Memory B cell (primary cell): Measurements from ENCODE around the gene DCAF5.
"Not testable (repeated sequence)": the region's sequence is repeated elsewhere in the genome, so short reads cannot be mapped to it uniquely, and the experiment has no call there.

ENCODE experiments used
- ATAC-seq: fragments of 150-1000 bp; cut with Tn5 transposase; 2 replicates; pipeline ENCODE4 v1.10.0; 2021; ENCODE audit warnings: low read depth, mild to moderate bottlenecking, moderate library complexity
- DNase-seq, 2 donors: peaks; one replicate each; pipeline ENCODE4 v3.0.0; 2022; ENCODE audit warnings: low spot score in 2 of 2
- H3K27ac Mint-ChIP-seq: one replicate; pipeline ENCODE4 v1.8.0; 2022; ENCODE audit warnings: mild to moderate bottlenecking, moderate library complexity, mixed read lengths
- H3K27me3 Mint-ChIP-seq: one replicate; pipeline ENCODE4 v1.8.0; 2022; ENCODE audit warnings: mixed read lengths
- H3K36me3 Mint-ChIP-seq: one replicate; pipeline ENCODE4 v1.8.0; 2022; ENCODE audit warnings: mild to moderate bottlenecking, mixed read lengths
- H3K4me1 Mint-ChIP-seq: one replicate; pipeline ENCODE4 v1.8.0; 2022; ENCODE audit warnings: mixed read lengths
- H3K4me3 Mint-ChIP-seq: one replicate; pipeline ENCODE4 v1.8.0; 2022; ENCODE audit warnings: mild to moderate bottlenecking, moderate library complexity, mixed read lengths
- H3K9me3 Mint-ChIP-seq: one replicate; pipeline ENCODE4 v1.8.0; 2022; ENCODE audit warnings: mixed read lengths

The DCAF5 gene

DNA sequence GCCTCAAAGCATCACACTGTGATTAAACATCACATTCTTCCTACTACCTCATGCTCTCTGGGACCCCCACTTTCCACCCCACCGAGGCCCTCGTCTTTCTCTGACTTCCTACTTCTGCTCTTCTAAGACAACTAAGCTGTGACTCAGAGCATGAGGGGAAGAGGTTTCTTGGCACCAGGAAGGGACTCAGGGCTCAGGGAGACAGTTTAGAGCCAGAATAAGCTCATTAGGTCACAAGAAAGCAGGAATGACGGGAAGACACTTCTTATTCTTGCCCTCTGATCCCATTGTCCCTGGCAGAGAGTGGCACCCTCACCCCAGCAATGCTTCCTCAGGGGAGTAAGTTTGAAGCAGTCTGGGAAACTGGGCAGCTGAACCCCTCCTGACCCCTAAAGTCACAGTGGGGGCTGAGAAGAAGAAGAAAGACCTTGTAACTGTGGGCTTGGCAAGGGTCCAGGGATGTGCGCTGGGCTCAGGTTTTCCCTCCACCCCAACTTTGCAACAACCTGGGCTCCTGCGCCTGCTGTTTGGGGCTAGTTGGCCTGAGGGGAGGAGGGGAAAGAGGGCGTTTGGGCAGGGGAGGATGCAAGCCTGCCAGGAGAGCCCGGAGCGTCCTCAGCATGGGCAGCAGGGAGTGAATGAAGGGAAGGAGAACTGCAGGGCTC, 109.2 kb downstream of the DCAF5 start:
- no peak for ATAC-seq
- Mint-ChIP-seq H3K9me3 (no peaks in the 10 kb centered on the region), H3K36me3 (no peaks in the 10 kb centered on the region), H3K4me3 (no peak overlapping the region), H3K27ac (no peak overlapping the region), H3K4me1 (no peaks in the 10 kb centered on the region), H3K27me3 (peaks cover 11% of the 10 kb centered on the region)
- no peak for DNase-seq

DNA sequence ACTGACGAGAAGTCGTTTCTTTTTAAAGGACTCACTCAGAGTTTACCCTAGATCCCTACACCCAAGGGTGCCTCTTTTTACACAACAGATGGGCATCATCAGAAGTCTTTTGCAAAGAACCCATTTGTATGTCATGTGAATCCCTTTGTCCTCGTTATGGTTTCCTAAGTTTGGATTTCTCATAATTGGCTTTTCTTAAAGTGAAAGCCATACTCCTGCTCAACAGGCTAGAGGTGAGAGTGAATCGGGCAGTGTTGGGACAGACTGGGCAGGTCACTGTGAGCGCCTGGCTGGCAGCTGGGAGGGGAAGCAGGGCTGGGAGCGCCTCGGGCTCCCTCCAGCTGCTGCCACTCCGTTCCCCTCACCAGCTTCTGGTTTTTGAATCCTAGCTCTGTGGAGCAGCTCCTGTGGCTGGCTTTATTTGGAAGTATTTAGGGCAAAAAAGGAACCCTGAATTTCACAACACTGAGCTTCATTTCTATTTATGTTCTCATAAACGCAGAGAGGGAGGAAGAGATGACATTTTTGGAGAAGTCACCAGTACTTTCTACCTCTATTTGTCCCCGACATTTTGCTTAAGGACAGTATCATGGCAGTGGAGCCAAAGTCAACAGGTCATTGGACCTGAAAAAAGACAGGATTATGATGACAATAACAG, 110.0 kb downstream of the DCAF5 start:
- H3K4me3 Mint-ChIP-seq: no peak overlapping the region
- no peak for DNase-seq
- no peaks in the 10 kb centered on the region for H3K4me1 Mint-ChIP-seq
- H3K27me3 Mint-ChIP-seq: peaks cover 13% of the 10 kb centered on the region
- no peaks in the 10 kb centered on the region for H3K36me3 Mint-ChIP-seq
- ATAC-seq: no peak
- H3K9me3 Mint-ChIP-seq: no peaks in the 10 kb centered on the region
- no peak overlapping the region for H3K27ac Mint-ChIP-seq

DNA sequence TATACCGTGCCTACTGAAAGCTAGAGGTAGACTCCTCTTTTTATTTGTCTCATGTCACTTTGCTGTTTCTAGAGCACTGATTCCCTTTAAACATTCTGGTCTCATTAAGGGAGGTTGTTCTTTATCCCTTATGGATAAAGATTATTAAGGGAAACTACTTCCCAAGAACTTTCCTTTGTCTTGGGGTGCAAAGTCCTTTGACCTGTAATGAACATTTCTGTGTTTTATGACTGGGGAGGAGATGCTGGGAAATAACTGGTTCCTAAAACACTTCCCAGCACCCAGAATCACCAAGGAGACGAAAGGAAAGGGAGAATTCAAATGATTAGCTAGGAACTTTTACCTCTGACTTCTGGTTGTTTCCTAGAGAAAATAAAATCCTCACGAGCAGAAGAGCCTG, 110.6 kb downstream of the DCAF5 start:
- Mint-ChIP-seq H3K4me1 (no peaks in the 10 kb centered on the region), H3K27ac (no peak overlapping the region), H3K4me3 (no peak overlapping the region), H3K36me3 (no peaks in the 10 kb centered on the region), H3K27me3 (peaks cover 13% of the 10 kb centered on the region), H3K9me3 (no peaks in the 10 kb centered on the region)
- ATAC-seq (no peak), DNase-seq (no peak)

DNA sequence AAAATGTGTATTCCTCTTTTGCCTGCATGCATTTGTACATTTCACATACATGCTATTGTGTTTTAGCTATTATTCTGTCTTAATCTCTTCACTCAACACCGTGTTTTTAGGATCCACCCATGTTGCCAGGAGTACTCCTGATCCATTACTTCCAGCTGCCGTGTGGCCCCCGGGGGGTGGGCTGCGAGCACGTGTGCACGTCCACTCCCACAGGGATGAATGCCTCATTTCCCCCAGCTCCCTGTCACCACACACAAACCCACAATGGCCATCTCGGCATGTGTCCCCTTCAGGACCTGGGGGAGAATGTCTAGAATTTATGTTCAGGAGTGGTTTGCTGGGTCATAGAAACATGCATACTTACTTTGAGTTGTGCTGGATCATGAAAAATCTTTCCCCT, 111.1 kb downstream of the DCAF5 start:
- no peak for DNase-seq
- ATAC-seq: no peak
- no peaks in the 10 kb centered on the region for H3K36me3 Mint-ChIP-seq
- no peak overlapping the region for H3K4me3 Mint-ChIP-seq
- peaks cover 14% of the 10 kb centered on the region for H3K27me3 Mint-ChIP-seq
- no peaks in the 10 kb centered on the region for H3K4me1 Mint-ChIP-seq
- H3K9me3 Mint-ChIP-seq: no peaks in the 10 kb centered on the region
- H3K27ac Mint-ChIP-seq: no peak overlapping the region

DNA sequence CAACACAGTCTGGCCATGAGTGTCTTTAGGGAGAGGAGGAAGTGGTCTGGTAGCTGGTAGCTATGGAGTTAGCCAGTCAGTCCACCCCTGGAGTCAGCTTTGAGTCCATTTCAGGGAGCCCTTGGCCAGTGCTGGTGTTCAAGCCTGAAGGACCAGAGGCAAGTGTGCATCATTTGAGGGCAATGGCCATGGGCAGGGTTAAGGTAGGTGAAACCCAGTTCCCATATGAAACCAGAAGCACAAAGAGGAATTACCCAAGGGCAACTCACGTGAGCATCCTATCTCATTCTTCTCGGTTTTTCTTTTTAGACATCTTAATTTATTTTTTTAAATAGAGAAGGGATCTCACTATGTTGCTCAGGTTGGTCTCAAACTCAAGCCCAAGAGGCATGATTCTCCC, 112.6 kb downstream of the DCAF5 start:
- ATAC-seq (peak; percentile 32), DNase-seq (no peak)
- Mint-ChIP-seq H3K36me3 (no peaks in the 10 kb centered on the region), H3K4me3 (no peak overlapping the region), H3K27me3 (peaks cover 16% of the 10 kb centered on the region), H3K27ac (no peak overlapping the region), H3K4me1 (no peaks in the 10 kb centered on the region), H3K9me3 (no peaks in the 10 kb centered on the region)

DNA sequence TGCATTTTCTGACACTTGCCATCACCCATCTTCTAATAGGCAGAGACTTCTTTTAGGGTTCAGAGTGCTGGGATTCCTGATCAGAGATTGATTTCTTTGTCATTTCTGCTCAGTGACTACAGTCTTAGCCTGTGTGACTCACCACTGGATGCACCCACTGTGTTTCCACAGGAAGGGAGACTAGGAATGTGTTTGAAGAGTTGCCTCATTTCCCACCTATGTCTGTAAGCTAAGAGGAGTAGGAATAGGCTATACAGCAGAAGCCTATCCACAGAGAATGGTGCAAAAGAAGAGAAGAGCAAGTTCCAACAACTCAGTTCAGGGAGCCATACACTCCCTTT, 113.7 kb downstream of the DCAF5 start:
- Mint-ChIP-seq H3K4me1 (no peaks in the 10 kb centered on the region), H3K9me3 (no peaks in the 10 kb centered on the region), H3K4me3 (no peak overlapping the region), H3K36me3 (no peaks in the 10 kb centered on the region), H3K27ac (no peak overlapping the region), H3K27me3 (peaks cover 16% of the 10 kb centered on the region)
- no peak for ATAC-seq
- no peak for DNase-seq

DNA sequence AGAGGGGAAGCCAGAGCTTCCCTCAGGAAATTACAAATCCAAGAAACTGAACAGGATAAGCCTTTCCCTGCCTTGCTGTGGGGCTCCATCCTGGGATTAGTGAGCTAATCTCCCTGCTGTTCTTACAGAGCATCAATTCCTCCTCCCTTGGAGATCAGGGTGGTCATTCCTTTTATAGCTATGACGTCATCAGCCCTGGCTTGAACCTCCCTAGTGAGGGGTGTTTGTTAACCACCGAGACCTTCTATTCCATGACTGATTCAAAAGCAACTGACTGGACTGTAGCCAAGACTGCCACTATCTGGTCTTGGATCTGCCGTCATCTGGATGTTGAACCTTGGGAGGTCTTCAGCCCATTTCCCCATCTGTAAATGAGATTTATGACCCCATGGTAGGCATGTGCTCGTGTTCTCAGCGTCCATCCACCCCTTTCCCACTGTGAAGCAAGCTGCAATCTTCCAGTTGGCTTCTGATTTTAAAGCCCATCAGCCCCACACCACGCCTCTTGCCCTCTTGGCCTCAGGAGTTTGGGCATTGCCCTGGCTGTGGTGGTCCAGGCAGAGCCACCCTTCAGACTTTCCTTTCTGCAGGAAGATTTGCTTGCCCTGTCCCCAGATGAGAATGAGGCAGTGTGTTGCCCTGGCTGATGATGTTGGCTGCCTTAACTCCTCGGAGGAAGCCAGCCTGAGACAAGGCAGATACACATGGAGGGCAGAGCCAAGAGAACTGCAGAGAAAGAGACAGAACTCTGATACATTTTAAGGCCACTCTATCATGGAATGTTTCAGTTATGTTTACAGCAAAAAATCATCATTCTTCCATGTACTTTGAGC, 114.2 kb downstream of the DCAF5 start:
- ATAC-seq: no peak
- Mint-ChIP-seq H3K27me3 (peaks cover 13% of the 10 kb centered on the region), H3K9me3 (no peaks in the 10 kb centered on the region), H3K27ac (no peak overlapping the region), H3K4me1 (no peaks in the 10 kb centered on the region), H3K36me3 (no peaks in the 10 kb centered on the region), H3K4me3 (no peak overlapping the region)
- no peak for DNase-seq

DNA sequence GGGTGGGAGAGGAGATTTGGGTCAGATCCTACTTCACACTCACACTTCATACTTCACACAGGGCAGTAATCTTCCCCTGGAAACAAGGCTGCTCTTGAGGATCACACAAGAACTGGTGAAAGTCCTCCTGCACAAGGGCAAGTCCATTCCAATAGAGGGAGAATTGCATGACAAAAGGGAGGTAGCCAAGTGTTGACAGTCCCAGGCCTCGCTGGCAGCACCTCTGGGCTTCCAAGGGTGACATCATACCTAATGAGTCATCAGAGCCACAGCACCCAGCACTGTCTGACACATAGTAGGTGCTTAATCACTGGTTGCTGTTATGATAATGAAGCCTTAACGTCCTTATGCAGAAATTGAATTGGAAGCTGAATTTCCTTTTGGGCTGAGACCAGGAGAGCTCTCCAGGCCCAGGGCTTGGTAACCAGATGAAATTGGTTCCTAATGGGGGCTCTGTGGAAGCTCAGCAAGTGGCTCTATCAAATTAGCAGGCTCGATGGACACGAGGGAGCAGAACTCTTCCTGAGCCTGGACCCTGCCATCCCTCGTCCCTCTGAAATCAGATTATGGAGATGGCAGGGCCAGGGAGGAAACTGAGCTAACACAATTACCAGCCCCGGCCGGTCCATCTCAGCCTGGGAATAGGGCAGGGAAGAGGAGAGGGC, 115.0 kb downstream of the DCAF5 start:
- Mint-ChIP-seq H3K27me3 (peaks cover 11% of the 10 kb centered on the region), H3K9me3 (no peaks in the 10 kb centered on the region), H3K27ac (no peak overlapping the region), H3K36me3 (no peaks in the 10 kb centered on the region), H3K4me3 (no peak overlapping the region), H3K4me1 (no peaks in the 10 kb centered on the region)
- ATAC-seq (no peak), DNase-seq (no peak)

DNA sequence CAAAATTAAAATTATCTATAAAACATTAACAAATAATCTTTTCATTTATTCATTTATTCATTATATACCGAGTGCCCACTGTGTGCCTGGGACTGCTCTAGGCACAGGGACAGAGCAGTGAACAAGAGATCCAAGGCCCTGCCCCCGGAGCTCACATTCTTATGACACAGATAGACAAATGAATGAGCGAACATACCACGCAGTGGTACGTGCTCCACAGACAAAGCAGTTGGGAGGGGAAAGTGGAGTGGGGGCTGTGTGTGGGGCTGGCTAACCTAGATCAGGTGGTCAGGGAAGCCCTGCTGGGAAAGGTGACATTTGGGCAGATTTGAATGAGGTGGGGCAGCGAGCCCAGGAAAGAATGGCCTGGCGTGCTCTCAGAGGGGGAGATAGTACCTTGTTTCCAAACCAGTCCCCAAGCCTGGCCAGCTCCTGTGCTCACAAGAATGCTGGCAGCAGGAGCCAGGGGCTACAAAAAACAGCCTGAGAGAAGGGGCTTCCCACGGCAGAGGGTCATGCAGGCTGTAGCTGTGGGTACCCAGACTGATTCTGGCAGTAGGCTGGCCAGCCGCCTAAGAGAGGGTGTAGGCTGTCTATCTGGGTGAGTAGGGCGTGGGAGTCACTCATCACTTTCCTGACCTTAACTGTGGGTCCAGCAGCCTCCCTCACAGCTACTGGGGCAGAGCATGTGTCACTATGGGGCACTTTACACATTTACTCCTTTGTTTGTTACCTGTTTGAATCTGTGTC, 116.0 kb downstream of the DCAF5 start:
- no peak for ATAC-seq
- no peaks in the 10 kb centered on the region for H3K9me3 Mint-ChIP-seq
- no peak for DNase-seq
- no peaks in the 10 kb centered on the region for H3K36me3 Mint-ChIP-seq
- no peak overlapping the region for H3K4me3 Mint-ChIP-seq
- no peak overlapping the region for H3K27ac Mint-ChIP-seq
- H3K27me3 Mint-ChIP-seq: peaks cover 12% of the 10 kb centered on the region
- H3K4me1 Mint-ChIP-seq: no peaks in the 10 kb centered on the region

DNA sequence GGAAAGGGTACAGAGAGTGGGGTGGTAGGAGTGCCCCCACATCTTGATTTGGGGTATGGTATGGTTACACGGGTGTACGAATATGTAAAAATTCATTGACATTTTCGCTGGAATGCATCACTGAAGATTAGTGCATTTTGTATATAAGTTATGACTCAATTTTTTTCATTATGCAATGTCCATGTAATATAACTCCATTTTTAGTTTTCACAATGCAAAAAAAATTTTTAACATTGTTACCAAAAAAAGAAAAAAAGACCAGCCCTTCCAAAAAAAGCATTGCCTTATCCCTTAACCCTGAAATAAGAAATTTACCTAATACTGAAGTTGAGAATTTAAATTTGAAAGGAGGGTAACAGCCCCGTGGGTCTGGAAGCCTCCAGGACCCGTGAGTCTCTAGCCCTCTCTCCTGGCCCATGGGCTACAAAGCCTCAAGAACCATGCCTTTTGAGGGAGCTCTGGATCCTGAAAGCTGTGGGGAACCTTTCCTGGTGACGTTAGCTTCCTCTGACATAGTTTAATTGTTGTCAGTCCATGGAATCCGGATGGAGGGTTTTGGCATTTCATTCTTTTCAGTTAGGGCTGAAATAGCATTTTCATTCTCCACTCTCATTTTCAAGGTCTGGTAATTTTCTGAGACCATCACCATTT, 118.2 kb downstream of the DCAF5 start:
- Mint-ChIP-seq H3K4me1 (no peaks in the 10 kb centered on the region), H3K27ac (no peak overlapping the region), H3K9me3 (no peaks in the 10 kb centered on the region), H3K27me3 (peaks cover 9% of the 10 kb centered on the region), H3K36me3 (no peaks in the 10 kb centered on the region), H3K4me3 (no peak overlapping the region)
- DNase-seq: no peak
- no peak for ATAC-seq

DNA sequence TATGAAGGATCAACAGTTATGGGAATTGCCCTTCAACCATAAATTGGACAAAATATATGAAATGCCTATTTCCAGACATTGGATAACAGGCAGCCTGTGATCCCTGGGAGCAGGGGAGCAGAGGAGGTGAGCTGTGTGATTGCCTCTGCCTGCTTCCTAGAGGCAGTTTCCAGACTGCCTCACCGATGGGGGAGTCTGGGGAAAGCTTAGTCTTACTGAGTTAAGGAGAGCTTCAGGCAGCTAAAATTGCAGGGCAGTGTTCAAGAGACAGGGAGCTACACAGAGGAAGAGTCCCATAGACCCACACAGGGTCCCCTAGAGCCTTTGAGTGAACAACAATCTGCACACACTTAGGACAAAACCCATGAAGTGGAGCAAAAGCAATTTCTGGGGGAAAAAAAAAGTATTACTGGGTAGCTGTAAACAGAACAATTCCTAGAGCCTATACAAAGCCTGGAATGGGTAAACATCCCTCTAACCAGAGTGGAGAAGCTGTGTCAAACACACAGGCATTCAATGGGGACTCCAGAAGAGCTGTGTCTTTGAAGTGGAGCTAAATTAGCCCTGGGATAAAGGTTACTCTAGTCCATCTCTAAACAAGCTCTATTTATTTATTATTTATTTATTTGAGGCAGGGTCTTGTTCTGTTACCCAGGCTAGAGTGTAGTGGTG, 125.5 kb downstream of the DCAF5 start:
- no peak for ATAC-seq
- DNase-seq: no peak
- Mint-ChIP-seq H3K27me3 (peaks cover 13% of the 10 kb centered on the region), H3K4me3 (no peak overlapping the region), H3K27ac (no peak overlapping the region), H3K4me1 (no peaks in the 10 kb centered on the region), H3K36me3 (no peaks in the 10 kb centered on the region), H3K9me3 (no peaks in the 10 kb centered on the region)

DNA sequence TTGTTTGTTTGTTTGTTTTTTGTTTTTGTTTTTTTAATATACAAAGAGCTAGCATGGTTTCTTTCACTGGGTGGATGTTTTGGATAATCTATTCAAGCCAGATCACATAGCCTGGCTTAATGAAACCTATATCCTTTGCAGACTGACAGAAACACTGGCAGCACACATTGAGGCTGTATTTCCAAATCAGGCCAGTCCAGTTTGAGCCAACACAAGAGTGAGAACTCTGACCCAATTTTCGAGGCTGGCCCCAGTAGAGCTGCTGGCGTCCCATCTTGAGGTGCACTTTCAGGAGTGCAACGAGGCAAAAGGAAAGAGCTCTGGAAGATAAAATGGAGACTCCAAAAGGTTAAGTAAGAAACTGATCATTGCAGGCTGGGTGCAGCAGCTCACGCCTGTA, 129.9 kb downstream of the DCAF5 start:
- H3K4me3 Mint-ChIP-seq: no peak overlapping the region
- no peak overlapping the region for H3K27ac Mint-ChIP-seq
- DNase-seq (no peak), ATAC-seq (no peak)
- peaks cover 11% of the 10 kb centered on the region for H3K27me3 Mint-ChIP-seq
- no peaks in the 10 kb centered on the region for H3K4me1 Mint-ChIP-seq
- H3K36me3 Mint-ChIP-seq: no peaks in the 10 kb centered on the region
- no peaks in the 10 kb centered on the region for H3K9me3 Mint-ChIP-seq

DNA sequence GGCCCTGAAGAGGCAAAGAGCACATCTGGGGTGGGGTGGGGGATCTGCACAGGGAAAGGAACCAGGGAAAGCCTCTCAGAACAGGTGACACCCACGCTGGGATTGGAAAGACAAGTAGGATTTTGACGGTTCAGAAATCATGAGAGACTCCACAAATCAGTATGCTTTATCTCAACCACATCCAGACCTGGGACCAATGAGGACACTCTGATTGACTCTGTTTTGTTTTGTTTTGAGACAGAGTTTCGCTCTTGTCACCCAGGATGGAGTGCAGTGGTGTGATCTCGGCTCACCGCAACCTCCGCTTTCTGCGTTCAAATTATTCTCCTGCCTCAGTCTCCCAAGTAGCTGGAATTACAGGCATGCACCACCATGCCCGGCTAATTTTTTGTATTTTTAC, 130.8 kb downstream of the DCAF5 start:
- not testable (repeated sequence) for H3K27ac Mint-ChIP-seq, H3K4me3 Mint-ChIP-seq, DNase-seq, H3K9me3 Mint-ChIP-seq, H3K36me3 Mint-ChIP-seq, H3K4me1 Mint-ChIP-seq, ATAC-seq
- peaks cover 11% of the 10 kb centered on the region for H3K27me3 Mint-ChIP-seq
